Stimulated activated CD4-positive, alpha-beta T cell treated with anti-CD3 and anti-CD28 coated beads, Interleukin-1b, Interleukin-23, amount 100 ng/mL, for 1 hour (primary cell): ENCODE results near the gene IL10.
"Not testable (repeated sequence)": the region's sequence is repeated elsewhere in the genome, so short reads cannot be mapped to it uniquely, and the experiment has no call there.

Experiments
- DNase-seq, 2 donors: peaks; one replicate each; pipeline ENCODE4 v3.0.0-alpha.2; 2020; ENCODE audit warnings: low read depth in 2 of 2

The IL10 gene

GRCh38 chr1:206793620-206794019 is 21.3 kb upstream of the IL10 start:
- no peak for DNase-seq

DNA sequence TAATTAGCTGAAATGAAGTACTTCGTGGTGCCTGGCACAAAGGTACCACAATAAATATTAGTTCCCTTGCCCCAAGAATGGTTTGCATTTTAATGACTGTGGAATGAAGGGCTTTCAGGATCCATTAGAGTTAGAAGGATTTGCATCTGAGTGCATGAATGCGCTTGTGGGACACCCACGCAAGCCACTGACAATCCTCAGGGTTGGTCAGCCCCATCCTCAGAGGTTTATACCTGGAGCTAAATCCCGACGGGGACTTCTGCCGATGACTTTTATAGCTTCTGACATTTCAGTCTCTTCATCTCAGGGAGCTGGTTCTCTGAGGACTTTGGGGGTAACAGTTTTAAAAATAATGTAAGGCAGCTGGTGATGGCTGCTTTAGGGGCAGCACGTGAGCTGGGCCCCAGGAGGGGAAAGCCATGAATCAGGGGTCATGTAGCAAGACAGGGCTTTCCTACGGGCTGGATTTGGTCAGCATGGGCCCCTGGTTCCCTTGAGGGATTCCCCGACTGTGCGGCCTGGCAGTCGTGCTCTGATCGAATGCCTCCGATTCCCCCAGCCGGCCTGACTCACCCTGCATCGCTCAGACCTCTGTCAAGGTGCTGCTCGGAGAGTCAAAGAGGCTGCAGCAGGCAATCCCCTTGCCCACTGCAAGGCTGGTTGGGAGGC is 20.8 kb upstream of the IL10 start:
- DNase-seq, result no peak

DNA sequence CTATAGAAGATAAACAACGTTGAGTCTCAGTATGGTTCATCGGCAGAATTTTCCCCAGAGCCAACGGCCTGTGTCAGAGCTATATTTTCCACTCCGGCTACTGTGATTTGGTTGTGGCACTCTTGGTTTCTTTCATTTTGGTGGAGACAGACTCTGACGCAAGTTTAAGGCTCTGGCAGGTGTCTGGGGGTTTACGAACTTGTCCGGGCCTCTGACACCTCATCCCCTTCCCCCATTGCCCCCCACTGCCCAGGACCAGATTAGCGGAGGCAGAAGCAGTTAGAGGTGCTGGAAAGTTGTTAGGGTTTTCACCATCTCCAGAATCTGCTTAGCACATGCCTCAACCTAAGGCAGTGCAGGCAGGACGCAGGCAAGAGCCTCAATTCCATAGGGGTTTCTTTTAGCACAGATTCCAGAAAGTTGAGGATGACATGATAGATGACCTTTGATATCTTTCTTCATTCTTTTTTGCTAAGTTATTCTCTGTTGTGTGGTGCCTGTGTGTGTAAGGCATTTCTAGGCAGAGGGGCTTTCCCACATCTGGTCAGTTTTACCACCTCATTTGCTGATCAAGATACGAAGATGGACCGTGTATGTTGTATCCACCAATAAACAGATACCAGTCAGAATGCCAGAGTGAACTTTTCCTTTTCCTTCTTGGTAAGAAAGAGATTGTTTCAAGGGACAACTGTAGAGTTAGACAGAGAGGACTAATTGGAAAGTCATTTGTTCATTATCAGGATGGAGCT is 18.4 kb upstream of the IL10 start:
- DNase-seq, result no peak

DNA sequence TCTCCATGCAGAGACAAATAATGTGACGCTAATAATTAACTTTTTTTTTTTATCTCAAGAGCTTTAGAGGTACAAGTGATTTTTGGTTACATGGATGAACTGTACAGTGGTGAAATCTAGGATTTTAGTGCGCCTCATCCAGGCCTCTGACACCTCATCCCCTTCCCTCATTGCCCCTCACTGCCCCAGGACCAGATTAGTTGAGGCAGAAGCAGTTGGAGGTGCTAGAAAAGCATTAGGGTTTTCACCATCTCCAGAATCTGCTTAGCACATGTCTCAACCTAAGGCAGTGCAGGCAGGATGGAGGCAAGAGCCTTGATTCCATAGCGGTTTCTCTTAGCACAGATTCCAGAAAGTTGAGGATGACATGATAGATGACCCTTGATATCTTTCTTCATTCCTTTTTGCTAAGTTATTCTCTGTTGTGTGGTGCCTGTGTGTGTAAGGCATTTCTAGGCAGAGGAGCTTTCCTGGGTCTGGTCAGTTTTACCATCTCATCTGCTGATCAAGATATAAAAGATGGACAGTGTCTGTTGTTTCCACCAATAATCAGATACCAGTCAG is 16.3 kb upstream of the IL10 start:
- DNase-seq, result no peak

DNA sequence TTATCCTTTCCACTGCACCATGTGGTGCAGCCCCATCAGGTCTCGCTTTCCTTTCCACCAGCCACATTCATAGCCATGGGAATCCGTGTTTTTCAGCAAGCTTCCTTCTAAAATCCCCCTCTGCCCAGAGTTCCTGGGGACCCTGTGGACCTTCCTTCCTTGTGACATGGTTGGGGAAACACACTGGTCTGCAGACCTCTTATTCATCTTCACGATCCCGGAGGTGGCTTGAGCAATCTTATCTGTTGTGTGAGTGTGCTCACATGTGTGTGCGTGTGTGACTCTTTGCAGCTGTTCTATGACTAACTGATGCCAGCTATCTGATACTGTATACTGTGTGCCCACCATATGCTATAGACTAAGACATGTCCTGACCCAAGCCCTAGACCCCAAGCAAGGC is 15.6 kb upstream of the IL10 start:
- no peak for DNase-seq

DNA sequence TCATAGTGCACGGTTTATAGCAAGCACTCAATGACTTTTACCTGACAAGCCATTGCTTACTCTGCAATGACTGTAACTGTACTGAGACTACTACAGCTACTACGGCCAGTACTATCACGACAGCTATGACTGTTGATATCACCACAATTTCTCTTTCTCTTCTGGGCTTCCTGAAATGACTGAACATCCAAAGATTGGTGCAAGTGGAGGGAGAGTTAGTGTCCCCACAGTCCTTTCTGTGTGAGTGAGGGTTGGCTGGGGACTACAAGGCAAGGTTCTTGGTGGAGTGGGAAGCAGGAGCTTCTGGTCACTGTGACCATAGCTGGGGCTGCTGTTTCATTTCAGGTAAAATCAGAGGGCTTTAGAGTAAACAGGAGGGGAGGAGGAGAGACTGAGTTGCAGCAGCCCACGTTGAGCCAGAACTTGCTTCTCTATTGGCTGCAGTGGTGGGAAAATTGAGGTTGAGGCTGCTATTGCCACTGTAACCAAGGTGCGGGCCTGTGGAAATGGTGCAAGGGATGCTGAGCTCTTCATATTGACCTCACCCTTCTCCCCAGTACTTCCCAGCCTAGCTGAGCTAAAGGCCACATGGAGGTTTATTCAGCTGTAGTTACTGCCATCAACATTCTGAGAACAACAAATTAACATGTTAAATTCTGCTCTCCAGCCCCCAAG is 14.1 kb upstream of the IL10 start:
- DNase-seq, result no peak

GRCh38 chr1:206785182-206785765 is 13.0 kb upstream of the IL10 start:
- DNase-seq, result no peak

- peak; percentile 54 to 83 for DNase-seq
Measured at GRCh38 chr1:206784471-206784903, 12.2 kb upstream of the IL10 start.

DNA sequence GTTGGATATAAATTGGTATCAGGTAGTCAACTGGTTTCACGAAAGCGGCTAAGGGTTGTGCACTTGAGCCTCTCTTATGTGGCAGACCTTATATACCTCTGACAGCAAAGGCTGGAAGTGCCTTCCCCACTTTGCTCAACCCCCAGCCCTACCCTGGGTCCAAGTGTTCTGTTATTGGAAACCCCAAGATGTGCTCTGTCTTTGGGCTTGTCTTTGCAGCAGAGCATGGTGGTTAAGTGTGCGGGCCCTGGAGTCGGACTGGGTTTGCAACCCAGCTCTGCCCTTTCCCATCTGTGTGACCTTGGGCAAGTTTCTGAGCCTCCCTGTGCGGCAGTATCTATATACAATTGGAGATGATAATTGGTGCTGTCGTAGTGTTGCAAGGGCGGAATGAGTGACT is 11.2 kb upstream of the IL10 start:
- DNase-seq, result no peak

GRCh38 chr1:206782448-206782847 is 10.2 kb upstream of the IL10 start:
- DNase-seq, result no peak

DNA sequence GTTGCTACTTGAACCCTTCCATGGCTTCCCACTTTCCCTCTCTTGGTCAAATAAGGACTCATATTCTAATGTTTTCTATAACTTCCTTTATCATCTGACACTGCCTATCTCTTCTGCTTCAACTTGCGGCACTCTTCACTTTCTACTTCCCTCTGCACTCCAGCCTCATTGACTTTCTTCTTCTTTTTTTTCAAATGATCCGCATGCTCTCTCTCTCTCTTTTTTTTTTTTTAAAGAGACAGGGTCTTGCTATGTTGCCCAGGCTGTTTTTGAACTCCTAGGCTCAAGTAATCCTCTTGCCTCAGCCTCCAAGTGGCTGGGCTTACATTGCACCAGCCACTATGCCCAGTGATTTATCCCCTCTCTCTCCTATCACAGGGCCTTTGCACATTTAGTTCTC is 7.3 kb upstream of the IL10 start:
- DNase-seq, result no peak

DNA sequence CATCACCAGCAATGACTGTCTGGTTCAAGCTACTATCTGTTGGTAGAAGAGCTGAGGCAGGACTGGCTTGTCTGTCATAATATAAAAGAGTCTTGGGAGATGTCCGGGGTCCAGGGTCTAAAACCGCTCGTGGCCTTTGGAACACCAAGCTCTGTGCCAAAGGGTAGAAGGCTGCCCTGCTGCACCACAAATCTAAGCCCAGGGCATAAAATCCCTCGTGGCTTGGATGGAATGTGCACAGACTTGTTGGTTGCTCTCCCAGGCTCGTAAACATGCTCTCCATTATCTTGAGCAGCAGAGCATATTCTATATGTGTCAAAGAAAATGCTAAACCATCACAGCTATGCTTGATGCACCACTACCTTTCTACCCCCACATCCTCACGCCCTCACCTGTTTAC is 6.6 kb upstream of the IL10 start:
- DNase-seq, result not testable (repeated sequence)

GRCh38 chr1:206778031-206778430 is 5.7 kb upstream of the IL10 start:
- DNase-seq, result no peak

DNA sequence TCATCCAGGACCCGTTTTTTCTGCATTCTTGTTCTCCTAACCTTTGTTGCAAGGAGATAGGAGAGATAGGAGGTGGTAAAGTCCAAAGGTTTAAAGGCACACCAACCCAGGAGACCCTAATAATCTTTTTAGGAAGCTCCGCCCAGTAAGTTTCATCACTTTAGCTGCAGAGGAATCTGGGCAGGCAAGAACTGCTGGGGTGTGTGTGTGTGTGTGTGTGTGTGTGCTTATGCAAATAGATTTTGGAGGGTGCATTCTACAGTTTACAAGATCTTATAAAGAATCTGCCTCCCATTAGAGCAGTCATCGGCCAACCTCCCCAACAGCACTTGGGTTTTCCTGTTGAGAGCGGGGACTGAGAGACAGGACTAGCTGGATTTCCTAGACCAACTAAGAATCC is 3.9 kb upstream of the IL10 start:
- DNase-seq, result no peak

GRCh38 chr1:206774093-206774492 is 1.8 kb upstream of the IL10 start:
- no peak for DNase-seq

GRCh38 chr1:206771338-206771692 is 979 bp downstream of the IL10 start:
- DNase-seq, result no peak

GRCh38 chr1:206770531-206771337 is 1.6 kb downstream of the IL10 start, which contains the start of gene IL19:
IL19 (plus strand) TSS chr1:206770773; CDS start chr1:206836663, 65,890 bp downstream.
- DNase-seq, result no peak

- DNase-seq, result no peak
Measured at GRCh38 chr1:206769304-206769731, 3.0 kb downstream of the IL10 start.

DNA sequence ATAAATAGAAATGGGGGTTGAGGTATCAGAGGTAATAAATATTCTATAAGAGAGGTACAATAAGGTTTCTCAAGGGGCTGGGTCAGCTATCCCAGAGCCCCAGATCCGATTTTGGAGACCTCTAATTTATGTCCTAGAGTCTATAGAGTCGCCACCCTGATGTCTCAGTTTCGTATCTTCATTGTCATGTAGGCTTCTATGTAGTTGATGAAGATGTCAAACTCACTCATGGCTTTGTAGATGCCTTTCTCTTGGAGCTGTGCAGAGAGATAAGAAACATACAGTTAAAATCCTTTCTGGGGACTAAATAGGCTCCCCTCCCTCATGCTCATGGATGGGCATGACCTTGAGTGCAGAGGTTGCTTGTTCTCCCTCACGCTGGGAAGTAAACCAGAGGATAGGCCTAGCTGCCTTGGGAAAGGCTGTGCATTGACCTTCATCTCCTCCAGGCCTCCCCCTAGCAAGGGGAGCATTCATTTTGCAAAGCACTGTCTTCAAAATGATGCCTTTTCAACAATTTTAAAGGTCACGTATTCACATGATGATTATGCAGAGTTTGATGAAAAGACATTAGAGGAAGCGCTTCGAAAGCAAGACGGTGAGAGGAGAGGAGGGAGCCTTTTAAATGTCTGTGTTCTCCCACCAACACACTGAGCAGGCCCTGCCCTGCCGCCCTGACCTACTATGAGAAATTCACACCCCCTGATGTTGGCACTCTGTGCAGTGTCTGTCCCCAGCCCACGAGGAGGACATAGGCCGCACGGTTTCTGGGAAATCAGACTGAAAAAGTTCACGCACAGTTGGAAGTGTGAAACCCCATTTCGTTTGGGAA is 3.6 kb downstream of the IL10 start:
- DNase-seq, result no peak

GRCh38 chr1:206766251-206766856 is 5.9 kb downstream of the IL10 start:
- DNase-seq, result peak; percentile 29 to 36
